Type B pancreatic cell (in vitro differentiated cells): Measurements from ENCODE around the gene PLSCR2. TPM values are rescaled to one million over a fixed set of nuclear protein-coding genes. Genes with fewer than 3 reads are reported as not detected.

Experiments
- DNase-seq: peaks from one replicate; pipeline ENCODE4 v3.0.0; 2021; ENCODE audit warnings: mixed read lengths; ENCODE audit not compliant: unreplicated experiment; ENCODE audit errors: extremely low spot score
- H3K27ac Mint-ChIP-seq: 2 replicates; pipeline ENCODE4 v1.8.0; 2021; ENCODE audit warnings: mild to moderate bottlenecking, mixed read lengths
- H3K27me3 Mint-ChIP-seq: 2 replicates; pipeline ENCODE4 v1.8.0; 2021; ENCODE audit warnings: mixed read lengths
- H3K36me3 Mint-ChIP-seq: 2 replicates; pipeline ENCODE4 v1.8.0; 2021; ENCODE audit warnings: mixed read lengths
- H3K4me1 Mint-ChIP-seq: one replicate; pipeline ENCODE4 v1.8.0; 2021; ENCODE audit warnings: mixed read lengths; ENCODE audit not compliant: unreplicated experiment
- H3K4me3 Mint-ChIP-seq: 2 replicates; pipeline ENCODE4 v1.8.0; 2021; ENCODE audit warnings: mild to moderate bottlenecking, mixed read lengths
- H3K9me3 Mint-ChIP-seq: 2 replicates; pipeline ENCODE4 v1.8.0; 2021; ENCODE audit warnings: mixed read lengths
- total RNA-seq: library from RNA; stranded (reverse); gene quantifications from 2 replicates; pipeline ENCODE4 v1.2.1, GENCODE V29; 2021; ENCODE audit warnings: low replicate concordance
- TF ChIP-seq, protein P1 (sequence below): fragments of 200-600 bp; sonication (generic); conservative IDR thresholded peaks from 2 replicates; pipeline ENCODE4 v1.5.0; 2021; ENCODE audit warnings: antibody characterized with exemption, mild to moderate bottlenecking

The PLSCR2 gene
- total RNA-seq, 1 donor from 2014 or later, result not detected

DNA sequence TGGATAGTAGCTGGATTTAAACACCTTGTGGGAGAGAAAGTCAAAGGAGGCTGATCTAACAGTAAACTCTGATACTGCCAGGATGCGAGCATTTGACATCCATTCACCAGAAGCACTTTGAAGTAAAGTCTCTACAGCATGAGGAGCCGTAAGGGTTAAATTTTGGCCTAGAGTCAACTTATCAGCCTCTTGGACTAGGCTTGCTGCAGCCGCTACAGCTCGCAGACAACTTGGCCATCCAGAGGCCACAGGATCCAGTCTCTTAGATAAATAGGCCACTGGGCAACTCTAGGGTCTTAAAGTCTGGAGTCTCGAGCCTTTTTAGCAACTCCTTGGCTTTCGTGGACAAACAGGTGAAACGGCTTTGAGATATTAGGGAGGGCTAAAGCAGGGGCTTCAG is 61.4 kb downstream of the PLSCR2 start:
- Mint-ChIP-seq H3K36me3 (no peaks in the 10 kb centered on the region), H3K9me3 (peaks cover 6% of the 10 kb centered on the region), H3K4me1 (no peaks in the 10 kb centered on the region), H3K27ac (no peak overlapping the region), H3K27me3 (no peaks in the 10 kb centered on the region), H3K4me3 (no peak overlapping the region)
- TF ChIP-seq, protein P1, sequence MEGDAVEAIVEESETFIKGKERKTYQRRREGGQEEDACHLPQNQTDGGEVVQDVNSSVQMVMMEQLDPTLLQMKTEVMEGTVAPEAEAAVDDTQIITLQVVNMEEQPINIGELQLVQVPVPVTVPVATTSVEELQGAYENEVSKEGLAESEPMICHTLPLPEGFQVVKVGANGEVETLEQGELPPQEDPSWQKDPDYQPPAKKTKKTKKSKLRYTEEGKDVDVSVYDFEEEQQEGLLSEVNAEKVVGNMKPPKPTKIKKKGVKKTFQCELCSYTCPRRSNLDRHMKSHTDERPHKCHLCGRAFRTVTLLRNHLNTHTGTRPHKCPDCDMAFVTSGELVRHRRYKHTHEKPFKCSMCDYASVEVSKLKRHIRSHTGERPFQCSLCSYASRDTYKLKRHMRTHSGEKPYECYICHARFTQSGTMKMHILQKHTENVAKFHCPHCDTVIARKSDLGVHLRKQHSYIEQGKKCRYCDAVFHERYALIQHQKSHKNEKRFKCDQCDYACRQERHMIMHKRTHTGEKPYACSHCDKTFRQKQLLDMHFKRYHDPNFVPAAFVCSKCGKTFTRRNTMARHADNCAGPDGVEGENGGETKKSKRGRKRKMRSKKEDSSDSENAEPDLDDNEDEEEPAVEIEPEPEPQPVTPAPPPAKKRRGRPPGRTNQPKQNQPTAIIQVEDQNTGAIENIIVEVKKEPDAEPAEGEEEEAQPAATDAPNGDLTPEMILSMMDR, result no peak
- DNase-seq, result no peak

GRCh38 chr3:146404436-146404835 is 64.9 kb downstream of the PLSCR2 start:
- TF ChIP-seq, protein P1, result no peak
- DNase-seq, result no peak
- Mint-ChIP-seq H3K27ac (no peak overlapping the region), H3K36me3 (no peaks in the 10 kb centered on the region), H3K27me3 (no peaks in the 10 kb centered on the region), H3K4me1 (no peaks in the 10 kb centered on the region), H3K9me3 (no peaks in the 10 kb centered on the region), H3K4me3 (no peak overlapping the region)

DNA sequence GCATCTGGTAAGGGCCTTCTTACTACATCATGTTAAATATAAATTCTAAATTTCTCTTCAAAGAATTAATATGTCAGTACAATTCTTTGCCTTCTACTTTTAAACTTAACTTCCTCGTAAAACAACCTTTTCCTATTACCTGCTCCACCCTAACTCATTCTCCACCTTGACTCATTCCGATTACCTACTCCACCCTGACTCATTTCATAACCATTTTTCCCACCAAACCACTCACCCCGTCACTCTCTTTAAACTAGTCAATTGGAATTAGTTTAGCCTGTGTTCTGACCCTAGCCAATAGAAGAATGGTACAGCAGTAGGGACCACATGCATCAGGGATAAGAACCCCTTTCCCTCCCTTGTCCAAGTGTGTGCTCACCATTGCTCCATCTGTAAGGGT is 65.6 kb downstream of the PLSCR2 start:
- H3K9me3 Mint-ChIP-seq, result no peaks in the 10 kb centered on the region
- H3K27me3 Mint-ChIP-seq, result no peaks in the 10 kb centered on the region
- H3K27ac Mint-ChIP-seq, result no peak overlapping the region
- no peaks in the 10 kb centered on the region for H3K4me1 Mint-ChIP-seq
- no peak for DNase-seq
- TF ChIP-seq, protein P1, result no peak
- H3K36me3 Mint-ChIP-seq, result no peaks in the 10 kb centered on the region
- H3K4me3 Mint-ChIP-seq, result no peak overlapping the region

DNA sequence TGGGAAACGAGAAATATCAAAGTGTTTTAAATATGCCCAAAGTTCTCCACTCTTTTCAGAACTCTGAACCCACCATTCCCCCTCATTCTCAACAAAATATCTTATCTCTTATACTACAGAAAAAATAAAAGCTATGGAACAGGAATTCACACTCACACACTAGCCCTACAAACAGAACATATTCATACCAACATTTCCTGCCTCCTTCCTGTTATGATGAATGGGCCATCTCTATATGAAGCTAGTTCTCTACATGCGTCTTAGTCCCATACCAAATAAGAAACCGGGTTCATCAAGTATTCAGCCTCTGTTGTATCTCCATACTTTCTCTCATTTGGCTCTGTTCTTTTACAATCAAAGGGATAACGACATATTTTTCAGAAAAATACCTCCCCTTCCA is 72.6 kb downstream of the PLSCR2 start:
- Mint-ChIP-seq H3K9me3 (no peaks in the 10 kb centered on the region), H3K36me3 (no peaks in the 10 kb centered on the region), H3K27ac (no peak overlapping the region), H3K4me1 (no peaks in the 10 kb centered on the region), H3K4me3 (no peak overlapping the region), H3K27me3 (no peaks in the 10 kb centered on the region)
- TF ChIP-seq, protein P1, result no peak
- no peak for DNase-seq

DNA sequence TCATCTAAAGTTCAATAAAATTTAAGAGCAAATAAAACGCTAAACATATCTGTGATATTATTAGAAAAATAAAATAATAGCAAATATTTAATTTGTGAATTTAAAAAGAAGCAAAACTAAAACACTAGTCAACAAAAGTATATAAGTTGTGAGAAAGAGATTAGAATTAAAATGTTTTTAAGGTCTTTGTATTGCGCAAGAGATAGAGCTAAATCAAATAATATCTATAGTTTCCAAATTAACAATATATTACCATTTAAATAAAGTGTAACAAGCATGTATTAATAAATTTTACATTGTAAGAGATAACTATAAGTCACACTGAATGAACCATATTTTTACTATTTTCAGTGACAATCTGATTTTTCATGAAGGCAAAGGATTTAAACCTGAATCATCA is 74.2 kb downstream of the PLSCR2 start:
- Mint-ChIP-seq H3K36me3 (no peaks in the 10 kb centered on the region), H3K4me3 (no peak overlapping the region), H3K9me3 (no peaks in the 10 kb centered on the region), H3K27me3 (no peaks in the 10 kb centered on the region), H3K4me1 (no peaks in the 10 kb centered on the region), H3K27ac (no peak overlapping the region)
- TF ChIP-seq, protein P1, result no peak
- no peak for DNase-seq

- no peak overlapping the region for H3K4me3 Mint-ChIP-seq
- TF ChIP-seq, protein P1, result no peak
- DNase-seq, result no peak
- no peaks in the 10 kb centered on the region for H3K36me3 Mint-ChIP-seq
- no peak overlapping the region for H3K27ac Mint-ChIP-seq
- no peaks in the 10 kb centered on the region for H3K9me3 Mint-ChIP-seq
- H3K4me1 Mint-ChIP-seq, result no peaks in the 10 kb centered on the region
- no peaks in the 10 kb centered on the region for H3K27me3 Mint-ChIP-seq
These were observed 78.4 kb downstream of the PLSCR2 start for GRCh38 chr3:146390957-146391356.
